Esophagus muscularis mucosa (tissue), 4 donors: ENCODE data around the gene RCAN1.

Source experiments
- CTCF ChIP-seq, 3 experiments: fragments of 200-600 bp in 2 of 3; fragments of 450-650 bp in 1 of 3; sonication (generic) in 2 of 3; IDR thresholded peaks; one replicate each; pipeline ENCODE4 v1.5.1; 2017 to 2019; ENCODE audit warnings: antibody characterized with exemption in 3 of 3, mild to moderate bottlenecking in 2 of 3, moderate library complexity in 1 of 3
- EP300 ChIP-seq: sonication (generic); formaldehyde crosslinking; IDR thresholded peaks from one replicate; pipeline ENCODE4 v1.6.1; 2017; ENCODE audit warnings: antibody characterized with exemption
- POLR2A ChIP-seq: fragments of 450-650 bp; IDR thresholded peaks from one replicate; pipeline ENCODE4 v1.6.1; 2017; ENCODE audit warnings: antibody characterized with exemption, moderate library complexity, mild to moderate bottlenecking, low read depth
- POLR2AphosphoS5 ChIP-seq, 2 donors: sonication (generic); formaldehyde crosslinking; IDR thresholded peaks; one replicate each; pipeline ENCODE4 v1.6.1; 2017; ENCODE audit warnings: antibody characterized with exemption in 2 of 2

- TF ChIP-seq POLR2A (no peak), CTCF (IDR thresholded peaks at IDR 0.05) (peak in 1 of 3 experiments; percentile 29), EP300 (no peak), POLR2AphosphoS5 (IDR thresholded peaks at IDR 0.05) (no peak)
These were observed 97.2 kb downstream of the RCAN1 start for GRCh38 chr21:34517491-34518245.
